OCI-LY3 (cell line): ENCODE measurements around the gene IL10.

ENCODE experiments used
- EZH2phosphoT487 ChIP-seq: fragments of 200-600 bp; shearing (Covaris generic); IDR thresholded peaks from 2 replicates; pipeline ENCODE4 v1.6.1; 2018; ENCODE audit warnings: antibody characterized with exemption, mixed run types, low read depth
- TF ChIP-seq, protein P1 (sequence below): fragments of 200-600, 300-600 bp; sonication (generic); IDR thresholded peaks from 2 replicates; pipeline ENCODE4 v1.5.1; 2014; ENCODE audit warnings: antibody characterized with exemption, low read length, low read depth

DNA sequence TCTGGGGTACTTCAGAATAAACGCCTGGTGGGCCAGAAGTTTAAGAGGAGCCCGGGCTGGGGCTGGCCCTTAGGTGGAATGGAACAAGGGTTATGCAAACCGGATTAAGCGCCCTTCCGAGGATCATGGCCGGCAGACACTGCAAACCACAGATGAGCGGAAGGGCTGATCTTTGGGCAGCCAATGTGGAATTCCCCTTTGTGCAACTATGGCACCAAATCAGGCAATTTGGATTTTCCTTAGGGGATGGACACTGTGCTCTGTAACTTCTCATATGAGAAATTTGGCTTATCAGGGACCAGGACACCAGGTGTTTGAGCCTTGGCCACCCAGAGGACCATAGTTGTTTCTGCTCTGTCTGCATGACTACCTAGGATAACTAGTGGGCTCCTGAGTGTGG is 5.7 kb upstream of the IL10 start:
- TF ChIP-seq, protein P1, sequence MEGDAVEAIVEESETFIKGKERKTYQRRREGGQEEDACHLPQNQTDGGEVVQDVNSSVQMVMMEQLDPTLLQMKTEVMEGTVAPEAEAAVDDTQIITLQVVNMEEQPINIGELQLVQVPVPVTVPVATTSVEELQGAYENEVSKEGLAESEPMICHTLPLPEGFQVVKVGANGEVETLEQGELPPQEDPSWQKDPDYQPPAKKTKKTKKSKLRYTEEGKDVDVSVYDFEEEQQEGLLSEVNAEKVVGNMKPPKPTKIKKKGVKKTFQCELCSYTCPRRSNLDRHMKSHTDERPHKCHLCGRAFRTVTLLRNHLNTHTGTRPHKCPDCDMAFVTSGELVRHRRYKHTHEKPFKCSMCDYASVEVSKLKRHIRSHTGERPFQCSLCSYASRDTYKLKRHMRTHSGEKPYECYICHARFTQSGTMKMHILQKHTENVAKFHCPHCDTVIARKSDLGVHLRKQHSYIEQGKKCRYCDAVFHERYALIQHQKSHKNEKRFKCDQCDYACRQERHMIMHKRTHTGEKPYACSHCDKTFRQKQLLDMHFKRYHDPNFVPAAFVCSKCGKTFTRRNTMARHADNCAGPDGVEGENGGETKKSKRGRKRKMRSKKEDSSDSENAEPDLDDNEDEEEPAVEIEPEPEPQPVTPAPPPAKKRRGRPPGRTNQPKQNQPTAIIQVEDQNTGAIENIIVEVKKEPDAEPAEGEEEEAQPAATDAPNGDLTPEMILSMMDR = no peak
- TF ChIP-seq EZH2phosphoT487 = no peak
